Measurements from ENCODE around the gene IGSF9. TPM values are rescaled to one million over a fixed set of nuclear protein-coding genes. Genes with fewer than 3 reads are reported as not detected.

The IGSF9 gene
- total RNA-seq, 4 donors from 2014 or later, result 0.71 to 1.9 (median 1.4) TPM

DNA sequence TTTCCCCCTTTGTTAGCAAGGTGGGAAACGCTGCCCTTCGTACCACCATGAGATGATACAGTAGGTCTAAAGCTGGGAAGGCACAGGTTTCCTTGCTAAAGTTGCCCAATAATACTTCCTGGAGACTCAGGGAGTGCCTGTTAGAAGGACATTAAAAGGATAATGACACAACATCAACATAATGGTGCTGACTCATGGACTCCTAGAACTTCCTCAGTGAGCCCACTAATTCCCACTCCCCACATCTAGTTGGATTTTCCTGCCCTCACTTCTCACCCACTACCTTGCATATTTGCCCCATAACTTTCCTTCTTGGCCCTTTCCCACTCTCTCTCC is 62.9 kb downstream of the IGSF9 start:
- Histone ChIP-seq H3K4me1 (peaks cover 0 to 4% of the 10 kb centered on the region in 2 donors), H3K27ac (no peak overlapping the region), H3K4me3 (replicated peaks in 1 of 3) (no peak overlapping the region), H3K27me3 (no peaks in the 10 kb centered on the region), H3K9me3 (no peaks in the 10 kb centered on the region), H3K36me3 (no peaks in the 10 kb centered on the region)
- DNase-seq, result no peak
- no peak for TF ChIP-seq POLR2A (IDR thresholded peaks at IDR 0.05)
- TF ChIP-seq, protein P1, sequence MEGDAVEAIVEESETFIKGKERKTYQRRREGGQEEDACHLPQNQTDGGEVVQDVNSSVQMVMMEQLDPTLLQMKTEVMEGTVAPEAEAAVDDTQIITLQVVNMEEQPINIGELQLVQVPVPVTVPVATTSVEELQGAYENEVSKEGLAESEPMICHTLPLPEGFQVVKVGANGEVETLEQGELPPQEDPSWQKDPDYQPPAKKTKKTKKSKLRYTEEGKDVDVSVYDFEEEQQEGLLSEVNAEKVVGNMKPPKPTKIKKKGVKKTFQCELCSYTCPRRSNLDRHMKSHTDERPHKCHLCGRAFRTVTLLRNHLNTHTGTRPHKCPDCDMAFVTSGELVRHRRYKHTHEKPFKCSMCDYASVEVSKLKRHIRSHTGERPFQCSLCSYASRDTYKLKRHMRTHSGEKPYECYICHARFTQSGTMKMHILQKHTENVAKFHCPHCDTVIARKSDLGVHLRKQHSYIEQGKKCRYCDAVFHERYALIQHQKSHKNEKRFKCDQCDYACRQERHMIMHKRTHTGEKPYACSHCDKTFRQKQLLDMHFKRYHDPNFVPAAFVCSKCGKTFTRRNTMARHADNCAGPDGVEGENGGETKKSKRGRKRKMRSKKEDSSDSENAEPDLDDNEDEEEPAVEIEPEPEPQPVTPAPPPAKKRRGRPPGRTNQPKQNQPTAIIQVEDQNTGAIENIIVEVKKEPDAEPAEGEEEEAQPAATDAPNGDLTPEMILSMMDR (IDR thresholded peaks at IDR 0.05), result no peak
- 92 to 94% methylated on average over 2 of the region's 2 CpGs for WGBS, 2 donors
- intact Hi-C loops (cut with DNase I), result no loop called here

DNA sequence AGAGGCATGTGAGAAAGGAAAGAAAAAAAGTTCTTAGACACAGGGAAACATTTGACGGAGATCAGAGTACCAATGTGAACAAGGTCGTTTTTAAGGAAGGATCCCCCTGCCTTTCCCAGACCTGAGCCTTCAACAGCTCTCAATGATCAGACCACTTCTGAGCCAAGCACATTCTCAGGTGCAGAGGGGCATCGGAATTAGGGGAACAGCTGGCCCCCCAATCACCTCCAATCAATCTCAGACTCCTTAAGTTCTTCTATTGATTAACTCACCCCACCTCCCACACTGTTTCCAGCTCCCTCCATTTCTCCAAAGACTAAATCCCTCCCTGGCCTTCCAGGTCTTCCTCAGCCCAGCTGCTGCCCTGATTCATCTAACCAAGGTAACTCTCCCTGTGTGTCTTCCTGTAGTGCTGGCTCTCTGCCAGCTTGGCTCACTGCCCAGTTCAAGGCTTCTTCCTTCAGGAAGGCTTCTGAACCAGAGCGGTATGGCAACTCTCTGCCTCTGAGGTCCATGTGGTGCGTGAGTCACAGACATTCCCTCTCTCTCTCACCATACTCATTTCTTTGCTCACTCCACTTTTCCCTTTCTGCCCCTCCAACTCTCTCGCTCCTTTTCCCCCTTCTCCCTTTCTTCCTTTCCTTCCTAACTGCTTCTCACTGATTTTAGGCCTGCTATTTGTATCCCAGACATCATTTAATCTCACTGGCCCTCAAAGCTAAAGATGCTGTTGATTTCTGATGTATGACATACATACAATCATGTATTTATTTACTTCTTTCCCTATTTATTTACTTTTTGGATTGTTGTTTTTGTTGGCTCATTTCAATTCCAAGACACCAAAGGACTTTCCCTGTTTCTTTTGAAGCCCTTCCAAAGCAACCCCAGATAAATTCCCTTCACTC is 63.5 kb downstream of the IGSF9 start:
- no peaks in the 10 kb centered on the region for H3K36me3 ChIP-seq
- peaks cover 0 to 4% of the 10 kb centered on the region in 2 donors for H3K4me1 ChIP-seq
- peak; percentile 93 to 94 for DNase-seq
- H3K9me3 ChIP-seq, result no peaks in the 10 kb centered on the region
- TF ChIP-seq, protein P1 (IDR thresholded peaks at IDR 0.05), result no peak
- TF ChIP-seq POLR2A (IDR thresholded peaks at IDR 0.05), result no peak
- intact Hi-C loops (cut with DNase I), result no loop called here
- H3K27me3 ChIP-seq, result no peaks in the 10 kb centered on the region
- no peak overlapping the region for H3K4me3 ChIP-seq (replicated peaks in 1 of 3)
- no peak overlapping the region for H3K27ac ChIP-seq
- WGBS, 2 donors, result 45 to 51% methylated on average over 6 of the region's 6 CpGs

DNA sequence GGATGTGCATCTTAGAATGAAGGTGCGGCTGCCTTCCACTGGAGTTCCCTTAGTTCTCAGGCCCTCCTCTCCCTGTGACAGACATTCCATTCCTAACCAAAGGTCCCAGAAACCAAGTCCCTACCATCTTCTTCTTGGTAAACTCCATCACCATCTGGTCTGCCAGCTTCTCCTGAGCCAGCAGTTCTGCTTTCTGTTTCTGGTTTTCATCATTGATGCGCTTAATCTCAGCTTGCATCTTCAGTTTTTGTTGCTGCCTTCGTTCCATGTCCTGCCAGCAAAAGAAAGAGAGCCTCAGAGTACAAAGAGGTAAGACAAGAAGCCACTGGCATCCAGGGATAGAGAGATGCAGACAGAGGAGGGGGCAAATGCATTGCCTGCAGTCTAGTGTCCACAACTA is 65.0 kb downstream of the IGSF9 start:
- Histone ChIP-seq H3K36me3 (no peaks in the 10 kb centered on the region), H3K4me3 (replicated peaks in 1 of 3) (no peak overlapping the region), H3K9me3 (no peaks in the 10 kb centered on the region), H3K27ac (no peak overlapping the region), H3K4me1 (peaks cover 0 to 4% of the 10 kb centered on the region in 2 donors), H3K27me3 (no peaks in the 10 kb centered on the region)
- intact Hi-C loops (cut with DNase I), result no loop called here
- TF ChIP-seq, protein P1 (IDR thresholded peaks at IDR 0.05), result no peak
- no peak for TF ChIP-seq POLR2A (IDR thresholded peaks at IDR 0.05)
- DNase-seq, result no peak
- 90 to 95% methylated on average over 3 of the region's 3 CpGs for WGBS, 2 donors

DNA sequence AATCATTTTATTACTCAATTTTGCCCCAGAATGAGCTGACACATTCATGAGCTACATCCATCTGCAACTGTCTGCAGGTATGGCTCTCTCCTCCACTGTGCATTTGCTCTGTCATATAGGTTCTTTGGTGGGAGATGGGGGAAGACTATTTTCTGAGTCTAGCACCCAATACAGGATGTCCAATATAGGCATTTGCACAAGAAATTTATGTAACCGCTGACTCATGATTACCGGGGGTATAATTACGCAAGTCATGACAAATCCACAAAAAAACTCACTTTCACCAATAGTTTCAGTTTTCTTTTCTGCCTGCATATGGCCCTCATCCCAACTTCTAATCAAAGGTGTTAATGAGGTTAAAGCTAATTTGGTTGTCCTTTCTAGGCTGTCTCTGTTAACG is 65.4 kb downstream of the IGSF9 start:
- DNase-seq, result no peak
- Histone ChIP-seq H3K4me3 (replicated peaks in 1 of 3) (no peak overlapping the region), H3K4me1 (peaks cover 0 to 4% of the 10 kb centered on the region in 2 donors), H3K9me3 (no peaks in the 10 kb centered on the region), H3K27ac (no peak overlapping the region), H3K36me3 (no peaks in the 10 kb centered on the region), H3K27me3 (no peaks in the 10 kb centered on the region)
- TF ChIP-seq, protein P1 (IDR thresholded peaks at IDR 0.05), result no peak
- no peak for TF ChIP-seq POLR2A (IDR thresholded peaks at IDR 0.05)
- intact Hi-C loops (cut with DNase I), result no loop called here
- WGBS, 2 donors, result 86 to 96% methylated on average over 4 of the region's 4 CpGs

DNA sequence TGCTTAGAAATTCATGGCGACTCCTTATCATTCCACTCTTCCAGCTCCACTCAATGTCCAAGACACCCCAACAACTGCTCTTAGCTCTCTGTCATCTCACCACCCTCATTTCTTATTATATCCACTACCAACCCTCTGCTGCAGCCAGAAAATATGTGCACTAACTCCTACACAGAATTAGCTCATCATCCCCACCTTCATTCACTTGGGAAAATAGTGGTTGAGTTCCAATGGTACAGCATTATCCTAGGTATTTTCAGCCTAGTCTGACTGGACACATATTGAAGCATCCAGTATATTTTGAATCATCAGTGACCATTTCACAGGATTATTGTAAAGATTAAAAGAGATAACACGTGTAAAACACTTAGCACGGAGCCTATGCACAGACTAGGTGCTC is 66.3 kb downstream of the IGSF9 start:
- intact Hi-C loops (cut with DNase I), result no loop called here
- WGBS, 2 donors, result 91 to 93% methylated on average over 3 of the region's 3 CpGs
- H3K4me3 ChIP-seq (replicated peaks in 1 of 3), result no peak overlapping the region

More for the DNA sequence above, 66.3 kb downstream of the IGSF9 start:
- Histone ChIP-seq H3K27me3 (no peaks in the 10 kb centered on the region), H3K36me3 (no peaks in the 10 kb centered on the region), H3K4me1 (peaks cover 0 to 4% of the 10 kb centered on the region in 2 donors), H3K9me3 (no peaks in the 10 kb centered on the region), H3K27ac (no peak overlapping the region)
- DNase-seq, result no peak
- TF ChIP-seq, protein P1 (IDR thresholded peaks at IDR 0.05), result no peak
- no peak for TF ChIP-seq POLR2A (IDR thresholded peaks at IDR 0.05)

Data from thyroid gland (tissue), 4 donors.